Fibroblast of lung (primary cell): ENCODE results near the gene SLC35E1.

Source experiments
- EZH2 ChIP-seq: IDR thresholded peaks from 2 replicates; pipeline ENCODE4 v1.5.1; 2012; ENCODE audit warnings: low read length, control low read depth, mild to moderate bottlenecking; ENCODE audit errors: missing control alignments
- TF ChIP-seq, protein P1 (sequence below), 2 donors: IDR thresholded peaks in 1 of 2; conservative IDR thresholded peaks in 1 of 2; 1 replicate in 1 of 2; 2 replicates in 1 of 2; pipeline ENCODE4 v1.5.1; 2011 to 2012; ENCODE audit warnings: low read length in 2 of 2, control low read depth in 1 of 2, inconsistent platforms in 1 of 2, low read depth in 1 of 2, mild to moderate bottlenecking in 1 of 2

DNA sequence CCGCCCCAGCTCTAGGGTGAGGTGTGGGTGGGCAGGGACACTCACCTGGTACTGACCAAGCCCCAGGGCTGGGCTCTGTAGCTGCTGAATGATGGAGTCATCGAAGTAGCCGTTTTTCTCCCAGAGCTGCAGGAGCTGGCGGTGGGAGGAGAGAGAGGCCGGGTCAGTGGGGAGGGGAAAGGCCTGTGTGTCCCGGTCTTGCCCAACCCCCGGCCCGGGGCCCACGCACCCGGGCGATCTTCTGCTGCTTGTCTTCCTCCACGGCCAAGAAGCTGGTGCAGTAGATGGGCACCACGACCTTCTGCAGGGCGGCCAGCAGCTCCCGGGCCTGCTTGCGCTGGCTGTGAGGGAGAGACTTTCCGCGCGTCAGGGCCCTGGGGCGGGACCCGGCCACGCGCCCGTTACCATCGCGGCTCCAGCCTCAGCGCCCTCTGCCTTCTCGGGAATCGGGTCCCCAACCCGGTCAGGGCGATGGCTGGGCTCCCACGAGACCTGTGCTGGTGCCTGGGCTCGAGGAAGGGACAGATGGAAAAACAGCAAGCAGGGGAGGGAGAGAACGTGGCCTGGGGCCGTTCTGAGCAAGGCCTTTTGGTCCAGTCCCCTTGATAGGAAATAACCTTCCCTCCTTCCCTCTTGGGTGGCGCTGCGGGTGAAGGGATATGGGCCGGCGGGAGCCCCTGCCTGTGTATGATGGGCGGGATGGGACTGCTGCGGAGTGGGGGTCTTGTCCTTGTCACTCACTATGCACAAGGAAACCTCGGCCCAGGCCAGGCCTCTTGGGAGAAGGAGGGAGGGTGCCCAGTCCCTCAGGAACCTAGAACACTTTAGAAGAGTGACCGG, 41.5 kb downstream of the SLC35E1 start:
- TF ChIP-seq, protein P1, sequence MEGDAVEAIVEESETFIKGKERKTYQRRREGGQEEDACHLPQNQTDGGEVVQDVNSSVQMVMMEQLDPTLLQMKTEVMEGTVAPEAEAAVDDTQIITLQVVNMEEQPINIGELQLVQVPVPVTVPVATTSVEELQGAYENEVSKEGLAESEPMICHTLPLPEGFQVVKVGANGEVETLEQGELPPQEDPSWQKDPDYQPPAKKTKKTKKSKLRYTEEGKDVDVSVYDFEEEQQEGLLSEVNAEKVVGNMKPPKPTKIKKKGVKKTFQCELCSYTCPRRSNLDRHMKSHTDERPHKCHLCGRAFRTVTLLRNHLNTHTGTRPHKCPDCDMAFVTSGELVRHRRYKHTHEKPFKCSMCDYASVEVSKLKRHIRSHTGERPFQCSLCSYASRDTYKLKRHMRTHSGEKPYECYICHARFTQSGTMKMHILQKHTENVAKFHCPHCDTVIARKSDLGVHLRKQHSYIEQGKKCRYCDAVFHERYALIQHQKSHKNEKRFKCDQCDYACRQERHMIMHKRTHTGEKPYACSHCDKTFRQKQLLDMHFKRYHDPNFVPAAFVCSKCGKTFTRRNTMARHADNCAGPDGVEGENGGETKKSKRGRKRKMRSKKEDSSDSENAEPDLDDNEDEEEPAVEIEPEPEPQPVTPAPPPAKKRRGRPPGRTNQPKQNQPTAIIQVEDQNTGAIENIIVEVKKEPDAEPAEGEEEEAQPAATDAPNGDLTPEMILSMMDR (conservative IDR thresholded peaks at IDR 0.05 in 1 of 2, IDR thresholded peaks at IDR 0.05 in 1 of 2; ENCODE audit: low read depth in 1 of 2, low read length in 2 of 2): no peak
- TF ChIP-seq EZH2: no peak
